Skeletal muscle satellite cell (primary cell): Measurements from ENCODE around the gene MLIP.
"Not testable (repeated sequence)": the region's sequence is repeated elsewhere in the genome, so short reads cannot be mapped to it uniquely, and the experiment has no call there.

Experiments
- H3K27me3 ChIP-seq: 2 replicates; pipeline ENCODE4 v1.7.0; 2013; ENCODE audit warnings: low read length; ENCODE audit not compliant: control insufficient read depth, insufficient read depth
- H3K36me3 ChIP-seq: 2 replicates; pipeline ENCODE4 v1.7.0; 2013; ENCODE audit warnings: mild to moderate bottlenecking, control low read depth, low read length; ENCODE audit not compliant: insufficient read depth
- H3K4me1 ChIP-seq: 2 replicates; pipeline ENCODE4 v1.7.0; 2013; ENCODE audit warnings: low read length; ENCODE audit not compliant: control insufficient read depth, insufficient read depth
- H3K4me2 ChIP-seq: 2 replicates; pipeline ENCODE4 v1.7.0; 2013; ENCODE audit warnings: mild to moderate bottlenecking, low read length
- H3K4me3 ChIP-seq: 2 replicates; pipeline ENCODE4 v1.7.0; 2013; ENCODE audit warnings: low read length
- H3K9ac ChIP-seq: 2 replicates; pipeline ENCODE4 v1.7.0; 2013; ENCODE audit warnings: mild to moderate bottlenecking, low read depth, low read length, moderate library complexity
- H3K9me3 ChIP-seq: replicated peaks from 2 replicates; pipeline ENCODE4 v1.7.0; 2013; ENCODE audit warnings: mild to moderate bottlenecking, control low read depth, low read length

Gene MLIP

DNA sequence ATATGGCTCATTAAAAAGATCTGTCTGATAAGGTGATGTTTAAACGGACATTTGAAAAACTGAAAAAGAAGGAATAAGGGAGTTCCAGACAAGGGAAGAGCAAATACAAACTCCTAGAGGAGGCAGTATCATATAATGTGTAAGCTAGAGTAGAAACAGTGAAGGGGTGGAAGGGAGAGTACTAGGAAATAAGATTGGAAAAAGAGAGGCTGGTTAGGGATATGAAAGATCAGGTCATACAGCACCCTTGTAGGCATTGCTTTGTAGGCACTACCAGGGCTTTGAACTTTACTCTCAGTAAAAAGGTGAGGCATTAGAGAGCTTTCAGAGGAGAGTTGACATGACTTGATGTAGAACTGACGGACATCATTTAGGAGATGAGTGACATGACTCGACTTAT is 85.7 kb downstream of the MLIP start:
- Histone ChIP-seq H3K36me3 (no peaks in the 10 kb centered on the region), H3K4me3 (no peak overlapping the region), H3K4me2 (no peak overlapping the region), H3K9me3 (no peaks in the 10 kb centered on the region), H3K9ac (no peak overlapping the region), H3K4me1 (peaks cover 17% of the 10 kb centered on the region), H3K27me3 (no peaks in the 10 kb centered on the region)

DNA sequence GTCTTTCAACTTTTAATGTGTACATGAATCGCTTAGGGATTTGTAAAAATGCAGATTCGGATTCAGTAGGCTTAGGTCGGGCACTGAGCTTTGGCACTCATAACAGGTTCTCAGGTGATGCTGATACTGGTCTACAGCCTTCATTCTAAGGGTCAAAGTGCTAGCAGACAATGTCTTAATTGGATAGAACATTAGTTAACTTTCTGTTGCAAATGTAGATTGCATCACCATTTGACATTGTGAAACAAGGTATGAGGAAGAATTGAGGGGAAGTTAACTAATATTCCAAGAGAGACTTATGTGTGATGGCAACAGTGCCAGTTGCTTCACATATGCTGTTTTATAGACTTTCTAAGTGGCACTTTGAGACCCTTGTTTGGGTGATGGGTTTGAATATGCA is 86.9 kb downstream of the MLIP start:
- Histone ChIP-seq H3K9ac (no peak overlapping the region), H3K36me3 (no peaks in the 10 kb centered on the region), H3K27me3 (no peaks in the 10 kb centered on the region), H3K4me1 (peaks cover 12% of the 10 kb centered on the region), H3K9me3 (no peaks in the 10 kb centered on the region), H3K4me3 (no peak overlapping the region), H3K4me2 (no peak overlapping the region)

DNA sequence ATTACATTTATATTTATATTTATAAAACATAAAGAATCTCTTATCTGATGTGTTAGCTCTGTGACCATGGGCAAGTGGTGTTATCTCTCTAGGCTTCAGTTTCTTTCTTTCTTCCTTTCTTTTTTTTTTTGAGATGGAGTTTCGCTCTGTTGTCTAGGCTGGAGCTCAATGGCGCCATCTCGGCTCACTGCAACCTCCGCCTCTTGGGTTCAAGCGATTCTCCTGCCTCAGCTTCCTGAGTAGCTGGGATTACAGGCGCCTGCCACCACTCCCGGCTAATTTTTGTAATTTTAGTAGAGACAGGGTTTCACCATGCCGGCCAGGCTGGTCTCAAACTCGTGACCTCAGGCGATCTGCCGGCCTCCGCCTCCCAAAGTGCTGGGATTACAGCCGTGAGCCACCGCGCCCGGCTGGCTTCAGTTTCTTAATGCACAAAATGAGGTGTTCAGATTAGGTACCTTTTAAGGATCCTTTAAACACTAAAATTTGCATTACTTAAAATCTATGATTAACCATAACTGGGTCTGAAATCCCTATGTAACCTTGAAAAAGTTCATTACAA is 92.3 kb downstream of the MLIP start:
- H3K4me3 ChIP-seq, H3K4me2 ChIP-seq, H3K27me3 ChIP-seq, H3K9me3 ChIP-seq, H3K9ac ChIP-seq, H3K4me1 ChIP-seq, H3K36me3 ChIP-seq: not testable (repeated sequence)

DNA sequence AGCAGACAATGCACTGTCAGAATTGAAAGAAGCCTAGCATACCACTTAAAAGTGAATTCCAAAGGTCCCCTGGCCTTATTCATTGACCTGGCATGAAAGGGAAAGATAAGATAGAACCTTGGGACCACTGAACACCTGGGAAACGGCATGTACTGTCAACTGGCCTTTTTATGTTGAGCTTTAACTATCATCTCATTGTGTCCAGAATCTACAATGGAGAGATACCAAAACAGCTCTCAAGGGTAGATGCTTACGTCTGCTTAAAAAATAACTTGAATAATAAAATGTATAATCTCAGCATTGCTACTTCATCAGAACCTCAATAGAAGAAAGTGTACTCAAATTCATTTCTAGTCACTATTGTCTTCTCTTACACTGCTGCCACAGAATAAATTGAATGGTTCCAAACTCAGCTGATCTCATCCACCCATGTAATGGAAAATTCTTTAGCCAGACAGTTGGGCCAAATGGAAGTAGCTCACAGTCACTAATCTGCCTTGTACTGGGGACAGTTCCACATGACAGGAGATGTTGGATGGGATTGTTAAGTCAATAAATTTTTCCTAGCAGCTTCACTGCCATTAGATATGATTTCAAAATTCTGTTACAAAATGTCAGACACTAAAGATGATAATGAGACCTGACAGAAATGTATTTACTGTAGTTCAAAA is 93.8 kb downstream of the MLIP start:
- no peaks in the 10 kb centered on the region for H3K9me3 ChIP-seq
- no peak overlapping the region for H3K9ac ChIP-seq
- no peaks in the 10 kb centered on the region for H3K27me3 ChIP-seq
- no peaks in the 10 kb centered on the region for H3K36me3 ChIP-seq
- H3K4me2 ChIP-seq: no peak overlapping the region
- H3K4me1 ChIP-seq: peaks cover 10% of the 10 kb centered on the region
- H3K4me3 ChIP-seq: no peak overlapping the region

DNA sequence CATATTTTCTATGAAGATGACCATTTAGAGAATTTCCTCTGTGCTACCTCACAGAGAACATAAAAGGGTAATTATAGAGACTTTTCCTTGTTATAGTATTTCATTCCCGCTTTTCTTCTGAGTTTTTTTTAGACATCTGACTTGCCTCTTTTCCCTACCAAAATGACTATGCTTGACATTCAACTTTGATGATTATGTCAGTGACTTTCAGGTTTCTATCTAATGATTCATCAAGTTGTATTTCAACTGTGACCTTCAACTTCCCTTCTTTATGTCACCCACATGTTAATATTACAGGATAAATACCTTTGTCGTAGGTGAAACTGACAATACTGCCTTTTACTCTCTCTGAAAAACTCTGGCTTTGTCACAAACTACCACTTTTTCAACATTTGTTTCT is 95.3 kb downstream of the MLIP start:
- H3K4me2 ChIP-seq: no peak overlapping the region
- no peaks in the 10 kb centered on the region for H3K9me3 ChIP-seq
- H3K9ac ChIP-seq: no peak overlapping the region
- no peaks in the 10 kb centered on the region for H3K27me3 ChIP-seq
- H3K4me1 ChIP-seq: peaks cover 10% of the 10 kb centered on the region
- H3K36me3 ChIP-seq: no peaks in the 10 kb centered on the region
- no peak overlapping the region for H3K4me3 ChIP-seq

DNA sequence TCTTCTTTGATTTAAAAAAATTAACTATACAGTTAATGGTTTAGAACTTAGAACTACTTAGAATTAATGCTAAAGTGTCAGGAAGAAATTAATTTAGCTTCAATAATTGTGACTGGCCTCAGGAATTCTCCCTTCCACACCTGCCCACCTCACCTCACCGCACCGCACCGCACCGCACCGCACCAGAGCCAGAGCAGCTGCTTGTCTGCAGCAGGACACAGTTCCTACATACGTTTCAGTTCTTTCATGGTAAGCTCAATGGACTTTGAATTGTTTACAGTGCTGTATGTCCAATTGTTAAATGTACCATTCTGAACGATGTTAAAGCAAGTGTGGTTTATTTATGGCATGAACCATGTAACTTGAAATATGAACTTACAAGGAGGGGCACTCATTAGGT is 98.7 kb downstream of the MLIP start:
- H3K27me3 ChIP-seq, H3K9ac ChIP-seq, H3K4me2 ChIP-seq, H3K4me1 ChIP-seq, H3K9me3 ChIP-seq, H3K4me3 ChIP-seq, H3K36me3 ChIP-seq: not testable (repeated sequence)

DNA sequence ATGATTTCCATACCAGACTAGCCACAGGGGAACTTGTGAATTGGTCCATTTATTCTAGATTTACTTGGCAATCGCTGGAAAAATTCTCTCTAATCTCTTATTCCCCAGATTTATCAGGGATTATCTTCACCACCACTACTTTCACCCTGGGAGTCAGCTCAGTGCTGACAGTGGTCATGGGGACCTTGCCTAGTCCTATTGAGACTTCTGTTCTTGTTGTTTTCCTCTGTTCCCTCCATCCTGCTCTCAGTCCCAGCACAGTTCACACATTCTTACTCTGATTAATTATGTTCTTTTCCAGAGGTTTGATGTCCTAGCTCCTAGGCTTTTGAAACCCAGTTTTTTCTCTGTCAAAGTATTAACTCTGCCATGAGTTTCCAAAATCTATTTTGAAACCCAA is 103.0 kb downstream of the MLIP start:
- H3K9ac ChIP-seq: no peak overlapping the region
- H3K9me3 ChIP-seq: no peaks in the 10 kb centered on the region
- H3K4me1 ChIP-seq: no peaks in the 10 kb centered on the region
- no peak overlapping the region for H3K4me3 ChIP-seq
- H3K27me3 ChIP-seq: no peaks in the 10 kb centered on the region
- H3K36me3 ChIP-seq: no peaks in the 10 kb centered on the region
- H3K4me2 ChIP-seq: no peak overlapping the region

DNA sequence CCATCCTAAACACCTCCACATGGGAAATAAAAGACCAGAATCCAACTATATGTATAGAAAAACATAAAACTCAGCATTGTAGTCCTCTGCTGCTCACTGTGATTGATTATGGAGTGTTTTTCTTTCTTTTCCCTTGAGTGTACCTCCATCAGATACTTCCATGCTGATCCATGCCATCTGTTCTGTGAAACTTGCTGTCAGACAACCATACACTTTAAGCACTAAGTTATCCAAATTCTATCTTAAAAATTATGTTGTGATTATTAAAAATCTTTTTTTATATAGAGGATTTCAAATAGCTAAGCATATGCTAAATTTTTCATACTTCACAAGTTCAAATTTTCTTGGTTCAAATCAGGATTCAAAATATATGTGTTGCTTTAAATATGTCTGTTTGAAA is 105.1 kb downstream of the MLIP start:
- no peaks in the 10 kb centered on the region for H3K36me3 ChIP-seq
- H3K27me3 ChIP-seq: no peaks in the 10 kb centered on the region

DNA sequence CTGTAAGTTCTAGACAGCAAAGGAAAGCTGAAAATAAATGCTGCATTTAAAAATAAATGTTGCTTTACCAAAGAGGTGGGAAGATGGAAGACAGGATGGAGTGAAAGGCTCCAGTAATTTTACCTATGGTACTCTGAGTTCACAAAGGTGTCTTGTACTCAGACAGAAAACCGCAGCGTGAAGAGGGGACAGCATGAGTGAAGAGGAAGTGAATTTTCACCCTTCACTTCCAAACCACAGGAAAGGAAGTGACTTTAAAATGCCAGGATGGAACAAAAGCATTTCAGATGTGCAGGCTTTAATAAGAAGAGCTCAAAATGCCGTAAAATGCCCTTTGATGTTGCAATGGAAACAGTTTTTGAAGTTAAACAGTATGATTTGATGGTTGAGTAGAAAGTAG is 105.8 kb downstream of the MLIP start:
- H3K27me3 ChIP-seq: no peaks in the 10 kb centered on the region
- no peaks in the 10 kb centered on the region for H3K9me3 ChIP-seq
- no peak overlapping the region for H3K4me3 ChIP-seq
- no peak overlapping the region for H3K4me2 ChIP-seq
- H3K4me1 ChIP-seq: no peaks in the 10 kb centered on the region
- no peaks in the 10 kb centered on the region for H3K36me3 ChIP-seq
- H3K9ac ChIP-seq: no peak overlapping the region

More for the DNA sequence above, 105.1 kb downstream of the MLIP start:
- H3K9me3 ChIP-seq: no peaks in the 10 kb centered on the region
- no peak overlapping the region for H3K4me3 ChIP-seq
- no peaks in the 10 kb centered on the region for H3K4me1 ChIP-seq
- H3K4me2 ChIP-seq: no peak overlapping the region
- H3K9ac ChIP-seq: no peak overlapping the region

DNA sequence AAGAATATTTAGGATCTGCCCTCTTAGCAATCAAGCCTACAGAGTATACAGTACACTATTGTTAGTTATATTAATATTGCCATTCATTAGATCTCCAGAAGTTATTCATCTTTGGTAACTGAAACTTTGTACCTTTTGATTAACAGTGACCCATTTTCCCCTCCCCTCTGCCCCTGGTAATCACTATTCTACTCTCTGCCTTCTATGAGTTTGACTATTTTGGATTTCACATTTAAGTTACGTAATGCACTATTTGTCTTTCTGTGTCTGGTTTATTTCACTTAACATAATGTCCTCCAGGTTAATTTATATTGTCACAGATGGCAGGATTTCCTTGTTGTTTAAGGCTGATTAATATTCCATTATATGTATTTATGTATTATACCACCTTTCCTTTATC is 111.0 kb downstream of the MLIP start:
- Histone ChIP-seq H3K36me3 (no peaks in the 10 kb centered on the region), H3K9ac (no peak overlapping the region), H3K4me3 (no peak overlapping the region), H3K4me2 (no peak overlapping the region), H3K27me3 (no peaks in the 10 kb centered on the region), H3K9me3 (no peaks in the 10 kb centered on the region), H3K4me1 (no peaks in the 10 kb centered on the region)

DNA sequence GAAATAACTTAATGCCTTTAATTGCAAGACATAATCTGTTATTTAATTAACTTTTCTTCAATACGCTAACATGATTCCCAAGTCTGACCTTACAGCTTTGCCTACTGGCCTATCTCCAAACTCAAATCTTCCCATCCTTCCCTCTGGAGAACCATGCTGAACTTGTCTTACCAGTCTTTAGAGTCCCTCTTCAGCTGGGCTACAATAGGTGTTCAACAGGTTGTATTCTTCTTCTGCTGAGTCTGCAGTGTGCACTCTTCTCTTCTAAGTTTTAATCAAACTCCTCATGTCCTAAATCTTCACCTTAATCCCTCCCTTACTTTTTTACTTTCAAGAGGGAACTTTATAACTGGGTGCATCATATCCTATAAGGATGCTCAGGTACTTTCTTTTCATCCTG is 121.5 kb downstream of the MLIP start:
- no peak overlapping the region for H3K9ac ChIP-seq
- no peaks in the 10 kb centered on the region for H3K36me3 ChIP-seq
- H3K4me3 ChIP-seq: no peak overlapping the region
- H3K9me3 ChIP-seq: no peaks in the 10 kb centered on the region
- H3K4me1 ChIP-seq: no peaks in the 10 kb centered on the region
- no peak overlapping the region for H3K4me2 ChIP-seq
- no peaks in the 10 kb centered on the region for H3K27me3 ChIP-seq

DNA sequence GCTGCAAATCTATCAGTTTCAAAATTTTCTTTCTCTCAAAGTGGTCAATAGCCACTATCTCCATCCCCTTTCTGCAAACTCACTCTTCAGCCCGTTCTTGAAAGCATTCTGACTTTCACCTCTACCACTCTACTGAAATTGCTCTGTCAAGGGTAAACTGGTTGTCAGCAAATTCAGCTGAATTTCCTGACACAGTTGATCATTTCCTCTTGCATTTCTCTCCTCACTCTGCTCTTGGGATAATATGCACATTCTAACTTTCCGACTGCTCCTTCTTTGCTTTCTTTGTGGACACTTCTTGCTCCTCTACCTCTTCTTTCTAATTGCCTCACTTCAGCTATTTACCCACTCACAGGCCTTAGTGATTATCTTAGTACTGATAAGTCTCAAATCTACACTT is 123.3 kb downstream of the MLIP start:
- H3K4me3 ChIP-seq: no peak overlapping the region
- no peaks in the 10 kb centered on the region for H3K9me3 ChIP-seq
- H3K4me2 ChIP-seq: no peak overlapping the region
- no peaks in the 10 kb centered on the region for H3K4me1 ChIP-seq
- no peaks in the 10 kb centered on the region for H3K36me3 ChIP-seq
- no peak overlapping the region for H3K9ac ChIP-seq
- no peaks in the 10 kb centered on the region for H3K27me3 ChIP-seq
